GM18505 (cell line): ENCODE results near the gene LRRC26.
"Not testable (repeated sequence)": the region's sequence is repeated elsewhere in the genome, so short reads cannot be mapped to it uniquely, and the experiment has no call there.

Experiments
- ATAC-seq: cut with Tn5 transposase; IDR thresholded peaks from one replicate; pipeline ENCODE4 v1.9.1; 2021; ENCODE audit not compliant: unreplicated experiment
- POLR2A ChIP-seq: IDR thresholded peaks from 4 replicates; pipeline ENCODE4 v1.6.1; 2011; ENCODE audit warnings: borderline replicate concordance; ENCODE audit not compliant: insufficient read depth, insufficient read length; ENCODE audit errors: extremely low read depth

Gene LRRC26

GRCh38 chr9:137141976-137142936 is 27.6 kb downstream of the LRRC26 start:
- no peak for TF ChIP-seq POLR2A
- ATAC-seq: no peak

GRCh38 chr9:137141050-137141810 is 28.6 kb downstream of the LRRC26 start:
- no peak for ATAC-seq
- no peak for TF ChIP-seq POLR2A

GRCh38 chr9:137140151-137141012 is 29.5 kb downstream of the LRRC26 start:
- no peak for ATAC-seq
- TF ChIP-seq POLR2A: no peak

GRCh38 chr9:137139468-137140150 is 30.2 kb downstream of the LRRC26 start:
- TF ChIP-seq POLR2A: no peak
- no peak for ATAC-seq

- no peak for TF ChIP-seq POLR2A
- no peak for ATAC-seq
These were observed 31.0 kb downstream of the LRRC26 start, which contains the start of gene GRIN1 for GRCh38 chr9:137138722-137139467. Gene GRIN1 (plus strand): TSS chr9:137139154. CDS start chr9:137139487, 333 bp downstream.

GRCh38 chr9:137138058-137138721 is 31.7 kb downstream of the LRRC26 start:
- no peak for TF ChIP-seq POLR2A
- no peak for ATAC-seq

GRCh38 chr9:137136881-137137607 is 32.8 kb downstream of the LRRC26 start:
- no peak for ATAC-seq

GRCh38 chr9:137136261-137136880 is 33.5 kb downstream of the LRRC26 start:
- ATAC-seq: no peak
- no peak for TF ChIP-seq POLR2A

More at GRCh38 chr9:137136881-137137607, 32.8 kb downstream of the LRRC26 start:
- no peak for TF ChIP-seq POLR2A

GRCh38 chr9:137135154-137135553 is 34.7 kb downstream of the LRRC26 start:
- not testable (repeated sequence) for ATAC-seq

GRCh38 chr9:137134191-137134590 is 35.7 kb downstream of the LRRC26 start:
- no peak for ATAC-seq
- TF ChIP-seq POLR2A: no peak
